HG03342 (cell line): ENCODE measurements around the gene MYRIP.

Source experiments
- ATAC-seq: cut with Tn5 transposase; IDR thresholded peaks from one replicate; pipeline ENCODE4 v1.9.1; 2021; ENCODE audit warnings: mild to moderate bottlenecking, moderate library complexity; ENCODE audit not compliant: unreplicated experiment

The MYRIP gene

GRCh38 chr3:40309418-40309924, 500.1 kb downstream of the MYRIP start, which contains the start of gene EIF1B:
Gene EIF1B (plus strand): TSS chr3:40309707. CDS start chr3:40309942, 235 bp downstream.
- peak; percentile 94 for ATAC-seq
